ENCODE results near the gene PKDCC.

- no peak for TF ChIP-seq CTCF (IDR thresholded peaks at IDR 0.05)
- no peak for TF ChIP-seq EZH2 (IDR thresholded peaks at IDR 0.05; ENCODE audit: borderline replicate concordance, insufficient read depth, low read depth, low read length, poor library complexity, severe bottlenecking)
Observed at GRCh38 chr2:42036940-42037339, 10.9 kb upstream of the PKDCC start.
